PC-3 (cell line): Measurements from ENCODE around the gene ANGPTL2.

Source experiments
- CTCF ChIP-seq: fragments of 300-600 bp; sonication (generic); conservative IDR thresholded peaks from 2 replicates; pipeline ENCODE4 v1.5.1; 2017; ENCODE audit warnings: antibody characterized with exemption, low read depth, mild to moderate bottlenecking, low read length
- EZH2 ChIP-seq: fragments of 300-600 bp; sonication (generic); IDR thresholded peaks from one replicate; pipeline ENCODE4 v1.6.1; 2017; ENCODE audit warnings: antibody characterized with exemption, mild to moderate bottlenecking, low read length; ENCODE audit not compliant: unreplicated experiment
- EZH2phosphoT487 ChIP-seq: fragments of 300-600 bp; sonication (generic); IDR thresholded peaks from 2 replicates; pipeline ENCODE4 v1.6.1; 2018; ENCODE audit warnings: mild to moderate bottlenecking, antibody characterized with exemption, low read length, borderline replicate concordance

- no peak for TF ChIP-seq CTCF
- no peak for TF ChIP-seq EZH2phosphoT487
- TF ChIP-seq EZH2 = no peak
These were observed 54.7 kb downstream of the ANGPTL2 start for GRCh38 chr9:127067603-127068220.
